NCI-H82 treated with DMSO at 0.1 percent for 48 hours (cell line): ENCODE data around the gene PDZD2.
A peak's percentile ranks its signal among the peaks of the same experiment; 100 is the strongest.
"Not testable (repeated sequence)": the region's sequence is repeated elsewhere in the genome, so short reads cannot be mapped to it uniquely, and the experiment has no call there.

Source experiments
- DNase-seq: peaks from one replicate; lab custom pipeline; 2025; ENCODE audit not compliant: unreplicated experiment; lab: John Stamatoyannopoulos, UW

The PDZD2 gene

GRCh38 chr5:31767335-31768031 is 128.6 kb downstream of the PDZD2 start:
- no peak for DNase-seq

DNA sequence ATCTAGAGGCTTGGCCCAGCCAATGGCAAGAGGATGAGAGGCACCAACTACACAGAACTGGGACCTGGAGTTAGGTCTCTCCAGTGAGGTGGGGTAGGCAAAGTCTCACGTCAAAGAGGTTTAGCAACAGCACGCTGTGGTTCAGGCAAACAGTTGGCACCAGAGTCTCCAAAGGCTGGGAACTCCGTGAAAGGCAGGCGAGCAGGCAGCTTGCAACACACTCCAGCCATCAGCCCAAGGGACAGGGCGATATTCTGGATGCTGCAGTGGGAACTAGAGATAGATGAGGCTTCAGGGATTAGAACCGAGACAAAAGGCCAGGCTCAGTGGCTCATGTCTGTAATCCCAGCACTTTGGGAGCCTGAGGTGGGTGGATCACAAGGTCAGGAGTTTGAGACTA is 129.1 kb downstream of the PDZD2 start:
- no peak for DNase-seq

DNA sequence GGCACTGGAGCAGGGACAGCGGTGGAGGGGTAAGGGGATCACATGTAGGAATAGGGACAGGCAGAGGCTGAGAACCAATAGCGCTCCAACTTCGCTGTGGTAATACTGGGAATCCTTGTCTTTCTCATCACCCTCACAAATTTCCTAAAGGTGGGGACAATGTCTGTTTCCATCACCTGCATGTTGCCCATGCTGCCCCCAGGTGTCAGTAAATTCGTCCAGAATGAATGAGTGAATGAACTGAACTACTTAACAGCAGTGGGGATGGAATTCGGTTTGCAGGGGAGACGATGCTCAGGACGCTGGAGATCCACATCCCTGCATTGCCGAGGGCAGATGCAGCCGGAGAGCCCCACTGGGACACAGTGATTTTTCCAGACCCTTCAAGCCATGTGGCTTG is 129.9 kb downstream of the PDZD2 start:
- DNase-seq = no peak

DNA sequence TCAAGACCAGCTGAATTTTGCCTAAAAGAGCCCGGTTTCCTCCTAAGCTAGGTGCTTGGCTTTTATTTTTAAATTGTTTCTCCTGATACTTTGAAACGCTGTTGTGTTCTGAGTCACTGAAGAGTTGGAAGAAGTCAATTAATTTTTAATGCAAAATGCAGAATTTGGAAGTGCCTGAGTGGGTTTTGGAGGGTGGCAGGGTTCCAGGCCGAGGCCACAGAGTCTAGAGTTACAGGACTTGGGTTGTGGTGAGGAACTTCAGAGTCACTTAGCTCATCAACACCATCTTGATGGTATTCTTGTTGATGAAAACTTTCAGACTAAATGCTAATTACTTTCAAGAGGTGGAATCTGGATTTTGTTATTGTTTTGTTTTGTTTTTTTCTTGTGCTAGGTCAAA is 130.6 kb downstream of the PDZD2 start:
- no peak for DNase-seq

DNA sequence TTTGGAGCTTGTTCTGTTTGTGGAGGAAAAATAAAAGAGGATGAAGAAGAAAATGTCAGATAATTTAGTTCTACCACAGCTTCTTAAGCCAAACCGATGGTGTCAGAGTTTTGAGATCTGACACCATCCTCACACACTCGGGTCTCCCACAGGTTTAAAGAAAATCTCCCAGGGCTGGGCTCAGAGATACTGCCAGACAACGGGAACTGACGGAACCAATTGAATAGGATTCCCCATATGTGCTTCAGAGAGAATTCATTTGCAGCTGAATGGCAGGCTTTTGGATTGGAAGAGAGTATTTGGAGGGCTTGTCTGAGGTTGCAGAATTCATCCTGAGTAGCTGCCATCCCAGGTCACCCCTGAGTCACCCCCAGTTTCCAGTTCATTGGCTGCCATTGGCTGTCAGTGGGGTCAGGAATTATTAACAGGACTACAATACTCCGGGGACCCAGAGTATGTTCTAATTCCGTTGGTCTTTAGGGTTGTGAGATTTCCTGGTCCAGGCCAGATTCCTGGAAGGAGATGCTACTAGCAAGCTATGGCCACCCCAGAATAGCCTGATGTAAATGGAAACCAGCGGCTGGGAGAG is 131.3 kb downstream of the PDZD2 start:
- no peak for DNase-seq

DNA sequence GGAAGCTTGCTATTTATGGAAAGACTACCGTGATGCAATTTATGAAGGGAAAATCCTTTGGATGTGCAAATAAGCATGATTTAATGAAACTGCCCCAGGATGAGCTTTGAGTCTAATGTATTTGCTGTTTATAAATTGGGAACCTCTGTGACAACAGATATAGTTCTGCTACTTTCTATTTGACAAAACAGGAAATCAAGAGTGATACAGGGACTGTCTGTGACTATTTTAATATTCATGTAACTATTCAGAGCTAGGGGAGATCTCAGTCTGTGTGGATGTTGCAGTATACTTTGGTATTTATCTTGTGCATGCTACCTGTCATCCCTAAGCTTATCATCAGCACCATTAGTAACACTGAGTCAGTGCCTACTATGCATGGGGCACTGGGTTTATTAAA is 132.1 kb downstream of the PDZD2 start:
- DNase-seq = no peak

DNA sequence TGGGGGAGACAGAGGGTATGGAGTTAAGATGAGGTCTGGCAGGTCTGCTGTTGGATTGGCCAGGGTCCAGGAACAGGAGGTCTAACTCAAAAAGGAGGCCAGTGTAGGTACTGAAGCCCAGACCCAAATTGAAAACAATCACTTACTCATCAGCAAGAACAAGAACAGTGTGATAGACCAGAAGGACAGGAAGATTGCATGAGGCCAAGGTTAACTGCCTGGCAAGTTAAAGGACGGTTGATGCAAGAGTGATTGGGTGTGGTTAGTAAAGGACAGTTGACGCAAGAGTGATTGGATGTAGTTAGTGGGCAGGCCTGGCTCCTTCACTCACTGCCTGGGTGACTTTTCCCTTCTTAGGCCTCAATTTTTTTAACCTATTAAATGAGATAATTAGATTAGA is 132.6 kb downstream of the PDZD2 start:
- no peak for DNase-seq

DNA sequence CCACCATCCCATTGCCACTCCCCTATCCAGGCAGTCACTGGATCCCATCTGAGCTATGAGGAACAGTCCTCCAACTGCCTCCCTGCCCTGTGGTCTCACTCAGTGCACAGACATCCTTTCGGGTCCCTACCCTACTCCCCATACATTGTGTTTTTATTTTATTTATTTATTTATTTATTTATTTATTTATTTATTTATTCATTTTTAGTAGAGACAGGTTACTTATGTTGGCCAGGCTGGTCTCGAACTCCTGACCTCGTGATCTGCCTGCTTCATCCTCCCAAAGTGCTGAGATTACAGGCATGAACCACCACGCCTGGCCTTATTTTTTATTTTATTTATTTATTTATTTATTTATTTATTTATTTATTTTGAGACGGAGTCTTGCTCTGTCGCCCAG is 137.4 kb downstream of the PDZD2 start:
- DNase-seq = not testable (repeated sequence)

DNA sequence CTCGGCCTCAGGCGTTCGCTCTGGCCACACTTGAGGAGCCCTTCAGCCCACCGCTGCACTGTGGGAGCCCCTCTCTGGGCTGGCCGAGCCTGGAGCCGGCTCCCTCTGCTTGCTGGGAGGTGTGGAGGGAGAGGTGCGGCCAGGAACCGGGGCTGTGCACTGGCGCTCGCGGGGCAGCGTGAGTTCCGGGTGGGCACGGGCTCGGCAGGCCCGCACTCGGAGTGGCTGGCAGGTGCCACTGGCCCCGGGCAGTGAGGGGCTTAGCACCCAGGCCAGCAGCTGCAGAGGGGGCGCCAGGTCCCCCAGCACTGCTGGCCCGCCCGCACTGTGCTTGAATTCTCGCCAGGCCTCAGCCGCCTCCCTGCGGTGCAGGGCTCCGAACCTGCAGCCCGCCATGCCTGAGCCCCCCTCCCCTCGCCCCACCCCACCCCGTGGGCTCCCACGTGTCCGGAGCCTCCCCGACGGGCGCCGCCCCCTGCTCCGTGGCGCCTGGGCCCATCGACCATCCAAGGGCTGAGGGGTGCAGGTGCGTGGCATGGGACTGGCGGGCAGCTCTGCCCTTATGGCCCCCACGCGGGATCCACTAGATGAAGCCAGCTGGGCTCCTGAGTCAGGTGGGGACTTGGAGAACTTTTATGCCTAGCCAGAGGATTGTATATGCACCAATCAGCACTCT is 138.2 kb downstream of the PDZD2 start:
- no peak for DNase-seq

- DNase-seq = no peak
Observed at GRCh38 chr5:31781772-31782171, 142.8 kb downstream of the PDZD2 start.

DNA sequence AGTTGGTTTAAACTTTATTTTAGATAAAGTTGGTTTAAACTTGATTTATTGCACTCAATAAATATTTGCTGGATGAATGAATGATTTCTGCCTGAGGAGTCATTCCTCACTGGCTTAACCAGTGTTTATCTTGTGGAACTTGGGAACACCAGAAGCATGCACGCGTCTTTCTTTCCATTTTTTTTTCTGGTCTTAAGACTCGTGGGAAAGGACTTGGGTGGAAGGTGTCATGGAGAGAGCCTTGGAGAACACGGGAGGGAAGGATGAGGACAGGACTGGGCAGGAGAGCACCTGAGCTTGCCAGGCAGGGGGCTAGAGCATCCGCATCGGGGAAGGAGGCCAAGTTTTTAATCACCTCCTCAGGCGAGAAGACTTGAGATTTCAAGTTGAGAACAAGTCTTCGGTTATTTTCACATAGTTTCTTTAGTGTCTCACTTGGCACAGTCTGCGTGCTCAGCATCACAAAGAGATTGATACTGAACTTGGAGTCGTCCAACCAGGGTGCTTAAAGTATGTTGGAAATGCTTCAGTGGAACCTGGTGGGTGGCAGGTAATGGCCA is 144.2 kb downstream of the PDZD2 start:
- DNase-seq = no peak

GRCh38 chr5:31783731-31784130 is 144.8 kb downstream of the PDZD2 start:
- DNase-seq = no peak

- DNase-seq = no peak
Observed at GRCh38 chr5:31786090-31786631, 147.2 kb downstream of the PDZD2 start.

GRCh38 chr5:31794009-31794408 is 155.1 kb downstream of the PDZD2 start:
- DNase-seq = no peak

- no peak for DNase-seq
Observed at GRCh38 chr5:31798168-31798567, 159.2 kb downstream of the PDZD2 start.

GRCh38 chr5:31800351-31800750 is 161.4 kb downstream of the PDZD2 start:
- DNase-seq = no peak

GRCh38 chr5:31805785-31806400 is 167.0 kb downstream of the PDZD2 start:
- no peak for DNase-seq

DNA sequence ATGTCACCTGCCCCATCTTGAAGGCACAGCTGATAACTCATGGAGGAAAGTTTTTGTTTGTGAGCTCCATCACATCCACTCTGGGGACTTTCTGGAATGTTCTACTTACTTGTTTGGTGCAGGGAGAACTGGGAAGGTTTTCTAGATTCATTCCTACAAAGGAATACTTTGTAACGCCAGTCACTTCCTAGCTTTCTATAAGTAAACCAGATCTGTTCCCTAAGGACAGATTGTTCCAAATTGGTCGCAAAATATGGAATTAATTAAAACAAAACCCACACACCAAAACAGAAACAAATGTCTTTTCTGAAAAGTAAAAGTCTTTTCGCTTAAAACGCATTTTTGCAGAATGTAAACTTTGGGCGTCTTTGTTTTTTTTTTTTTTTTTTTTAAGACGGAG is 167.6 kb downstream of the PDZD2 start:
- no peak for DNase-seq

DNA sequence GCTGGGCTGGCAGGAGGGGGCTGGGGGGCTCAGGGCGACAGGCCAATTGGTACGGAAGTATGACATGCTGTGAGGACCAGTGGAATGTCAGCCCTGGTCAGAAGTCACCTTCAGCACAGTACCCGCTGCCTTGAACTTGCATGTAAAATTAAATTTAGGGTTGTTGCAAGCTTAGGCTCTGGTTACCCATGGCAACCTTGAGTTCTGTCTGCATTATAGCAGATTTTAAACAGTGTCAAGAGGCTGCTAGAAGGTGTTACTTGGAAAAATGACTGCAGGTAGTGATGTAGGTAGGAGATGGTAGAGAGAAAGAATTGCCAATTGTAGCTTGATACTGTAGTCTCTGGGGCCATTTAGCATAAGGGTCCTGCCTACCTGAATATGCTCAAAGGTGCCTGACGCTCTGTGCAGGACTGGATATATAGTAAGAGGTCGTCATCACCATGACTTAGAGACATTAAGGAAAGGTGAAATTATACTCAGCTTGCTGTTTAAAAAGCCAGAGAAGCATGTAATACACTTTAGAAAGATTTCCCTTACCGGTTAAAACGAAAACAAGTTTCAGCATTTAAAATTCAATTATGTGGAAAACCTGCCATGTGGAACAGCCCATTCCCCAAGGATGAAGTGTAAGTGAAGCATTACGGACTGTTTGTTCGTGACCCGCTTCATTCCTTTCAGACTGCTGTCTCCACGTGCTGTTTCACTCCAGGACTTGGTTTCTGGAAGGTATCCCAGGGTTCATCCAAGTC is 169.0 kb downstream of the PDZD2 start:
- no peak for DNase-seq

GRCh38 chr5:31809050-31809870 is 170.3 kb downstream of the PDZD2 start:
- DNase-seq = peak; percentile 52
